SKM-1 treated with dmso at 0.1 percent for 144 hours (cell line): ENCODE measurements around the gene BCL2A1.
"Not testable (repeated sequence)": the region's sequence is repeated elsewhere in the genome, so short reads cannot be mapped to it uniquely, and the experiment has no call there.

Source experiments
- DNase-seq: peaks from one replicate; lab custom pipeline; 2025; ENCODE audit not compliant: unreplicated experiment; lab: John Stamatoyannopoulos, UW

The BCL2A1 gene

GRCh38 chr15:79970624-79971434 is at the start of gene BCL2A1:
Gene BCL2A1 (minus strand): TSS chr15:79971196. CDS start chr15:79971119, 77 bp downstream.
- peak; percentile 97 for DNase-seq

GRCh38 chr15:80020731-80021130 is 49.7 kb upstream of the BCL2A1 start:
- no peak for DNase-seq

- not testable (repeated sequence) for DNase-seq
Measured at GRCh38 chr15:80020149-80020548, 49.2 kb upstream of the BCL2A1 start.

- DNase-seq = no peak
Measured at GRCh38 chr15:80019168-80019745, 48.3 kb upstream of the BCL2A1 start.

GRCh38 chr15:80017139-80017538 is 46.1 kb upstream of the BCL2A1 start:
- not testable (repeated sequence) for DNase-seq

DNA sequence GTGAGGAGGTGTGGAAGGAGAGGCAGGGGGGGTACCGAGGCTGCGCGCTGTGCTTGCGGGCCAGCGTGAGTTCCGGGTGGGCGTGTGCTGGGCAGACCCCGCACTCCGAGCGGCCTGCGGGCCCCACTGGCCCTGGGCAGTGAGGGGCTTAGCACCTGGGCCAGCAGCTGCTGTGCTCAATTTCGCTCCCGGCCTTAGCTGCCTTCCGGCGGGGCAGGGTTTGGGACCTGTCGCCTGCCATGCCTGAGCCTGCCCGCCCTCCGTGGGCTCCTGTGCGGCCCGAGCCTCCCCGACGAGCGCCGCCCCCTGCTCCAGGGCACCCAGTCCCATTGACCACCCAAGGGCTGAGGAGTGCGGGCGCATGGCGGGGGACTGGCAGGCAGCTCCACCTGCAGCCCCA is 45.5 kb upstream of the BCL2A1 start:
- not testable (repeated sequence) for DNase-seq

GRCh38 chr15:80015156-80015555 is 44.2 kb upstream of the BCL2A1 start:
- no peak for DNase-seq

DNA sequence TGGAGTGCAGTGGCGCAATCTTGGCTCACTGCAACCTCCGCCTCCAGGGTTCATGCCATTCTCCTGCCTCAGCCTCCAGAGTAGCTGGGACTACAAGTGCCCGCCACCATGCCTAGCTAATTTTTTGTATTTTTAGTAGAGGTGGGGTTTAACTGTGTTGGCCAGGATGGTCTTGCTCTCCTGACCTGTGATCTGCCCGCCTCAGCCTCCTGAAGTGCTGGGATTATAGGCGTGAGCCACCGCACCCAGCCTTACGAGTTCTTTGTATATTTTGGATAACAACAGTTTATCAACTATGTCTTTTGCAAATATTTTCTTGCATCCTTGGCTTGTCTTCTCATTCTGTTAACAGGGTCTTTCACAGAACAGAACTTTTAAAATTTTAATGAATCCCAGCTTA is 43.2 kb upstream of the BCL2A1 start:
- not testable (repeated sequence) for DNase-seq

DNA sequence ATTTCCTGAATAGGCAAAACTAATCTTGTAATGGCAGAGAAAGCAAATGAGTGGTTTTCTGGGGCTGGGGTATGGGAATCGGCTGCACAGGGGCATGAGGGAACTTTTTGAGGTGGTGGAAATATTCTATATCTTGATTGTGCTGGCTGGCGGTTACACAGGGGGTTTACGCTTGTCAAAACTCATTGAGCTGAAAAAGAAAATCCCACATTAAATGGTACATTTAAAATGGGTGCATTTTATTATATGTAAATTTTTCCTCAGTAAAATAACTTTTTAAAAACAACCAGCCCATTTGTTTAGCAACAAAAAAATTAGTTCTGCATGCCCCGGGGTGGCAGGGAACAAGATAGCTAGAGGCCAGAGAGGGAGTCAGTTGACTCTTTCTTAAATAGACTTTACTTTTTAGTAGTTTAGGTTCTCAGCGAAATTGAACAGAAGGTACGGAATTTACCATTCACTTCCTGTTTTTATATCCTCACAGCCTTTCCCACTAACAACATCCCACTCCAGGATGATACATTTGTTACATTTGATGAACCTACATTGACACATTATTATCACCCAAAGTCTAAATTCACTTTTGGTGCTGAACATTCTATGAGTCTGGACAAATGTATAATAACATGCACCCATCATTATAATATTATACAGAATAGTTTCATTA is 41.2 kb upstream of the BCL2A1 start:
- no peak for DNase-seq

DNA sequence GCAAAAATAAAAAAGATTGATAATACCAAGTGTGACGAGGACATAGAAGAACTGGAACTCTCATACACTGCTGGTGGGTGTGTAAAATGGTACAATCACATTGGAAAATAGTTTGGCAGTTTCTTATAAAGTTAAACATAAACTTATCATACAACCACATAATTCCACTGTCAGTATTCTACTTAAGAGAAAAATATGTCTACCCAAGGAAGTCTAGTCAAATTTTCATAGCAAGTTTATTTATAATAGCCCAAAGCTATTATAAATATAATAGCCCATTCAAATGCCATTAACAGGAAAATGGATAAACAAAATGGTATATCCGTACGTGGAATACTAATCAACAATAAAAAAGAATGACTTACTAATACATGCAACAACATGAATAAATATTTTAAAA is 40.6 kb upstream of the BCL2A1 start:
- no peak for DNase-seq

DNA sequence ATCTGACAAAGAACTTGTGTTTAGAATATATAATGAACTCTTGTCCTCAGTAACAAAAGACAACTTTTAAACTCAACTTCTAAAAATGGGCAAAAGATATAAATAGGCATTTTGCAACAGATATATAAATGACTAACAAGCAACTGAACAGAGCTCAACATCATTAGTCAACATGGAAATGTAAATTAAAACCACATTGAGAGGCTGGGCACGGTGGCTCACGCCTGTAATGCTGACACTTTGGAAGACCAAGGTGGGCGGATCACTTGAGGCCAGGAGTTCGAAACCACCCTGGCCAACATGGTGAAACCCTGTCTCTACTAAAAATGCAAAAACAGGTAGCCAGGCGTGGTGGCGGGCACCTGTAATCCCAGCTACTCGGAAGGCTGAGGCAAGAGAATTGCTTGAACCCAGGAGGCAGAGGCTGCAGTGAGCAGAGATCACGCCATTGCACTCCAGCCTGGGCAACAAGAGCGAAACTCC is 40.1 kb upstream of the BCL2A1 start:
- not testable (repeated sequence) for DNase-seq

DNA sequence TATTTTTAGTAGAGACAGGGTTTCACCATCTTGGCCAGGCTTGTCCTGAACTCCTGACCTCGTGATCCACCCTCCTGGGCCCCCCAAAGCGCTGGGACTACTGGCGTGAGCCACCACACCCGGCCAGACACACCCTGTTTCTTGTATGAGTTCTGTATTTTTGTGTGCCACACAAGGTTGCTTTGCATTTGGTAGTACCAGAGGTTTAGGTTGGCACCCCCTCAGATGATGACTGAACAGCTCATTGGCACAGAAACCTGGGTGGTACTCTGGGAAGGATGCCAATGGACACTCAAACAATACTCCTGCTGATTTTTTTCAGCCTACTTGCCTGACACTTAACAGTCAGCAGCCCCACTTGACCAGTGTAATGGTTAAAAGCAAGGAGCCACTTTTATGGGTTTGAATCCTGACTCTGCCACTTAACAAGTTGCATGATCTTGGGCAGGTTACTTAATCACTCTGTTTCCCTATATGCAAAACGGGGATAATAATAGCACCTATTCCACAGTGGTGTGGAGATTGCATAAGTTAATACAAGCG is 39.2 kb upstream of the BCL2A1 start:
- peak; percentile 65 for DNase-seq

DNA sequence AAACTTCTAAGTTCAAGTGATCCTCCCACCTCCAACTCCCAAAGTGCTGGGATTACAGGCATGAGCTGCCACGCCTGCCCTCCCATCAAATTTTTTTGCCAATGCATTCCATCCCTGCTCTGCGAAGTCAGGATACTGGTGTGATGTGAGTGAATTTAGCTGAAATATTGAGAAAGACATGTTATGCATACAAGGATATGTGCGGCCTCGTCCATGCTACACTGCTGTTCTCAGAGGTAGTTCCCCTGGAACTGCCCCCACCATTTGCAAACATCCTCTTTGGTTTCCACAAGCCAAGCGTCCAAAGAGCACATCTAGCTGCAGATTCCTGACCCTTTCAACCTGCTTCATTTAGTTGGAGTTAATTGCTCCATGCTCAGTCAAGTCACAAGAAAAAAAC is 36.5 kb upstream of the BCL2A1 start:
- no peak for DNase-seq

DNA sequence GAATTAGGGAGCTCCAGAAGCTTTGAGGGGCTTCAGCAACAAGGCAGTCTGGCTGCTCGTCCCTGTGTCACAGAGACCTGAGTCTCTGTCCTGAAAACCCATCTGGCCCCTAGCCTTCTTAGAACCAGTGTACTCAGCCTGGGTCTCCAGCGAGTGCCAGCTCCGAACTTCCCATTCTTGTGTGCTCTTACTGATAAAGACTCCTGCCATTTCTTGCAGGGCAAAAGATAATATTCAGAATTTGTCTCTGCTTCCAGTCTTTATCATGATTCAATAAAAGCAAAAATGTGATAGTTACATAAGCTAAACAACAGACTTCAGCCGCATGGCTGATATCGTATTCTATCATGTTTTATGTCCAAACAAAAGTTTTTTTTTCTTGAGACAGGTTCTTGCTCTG is 36.0 kb upstream of the BCL2A1 start:
- DNase-seq = no peak

DNA sequence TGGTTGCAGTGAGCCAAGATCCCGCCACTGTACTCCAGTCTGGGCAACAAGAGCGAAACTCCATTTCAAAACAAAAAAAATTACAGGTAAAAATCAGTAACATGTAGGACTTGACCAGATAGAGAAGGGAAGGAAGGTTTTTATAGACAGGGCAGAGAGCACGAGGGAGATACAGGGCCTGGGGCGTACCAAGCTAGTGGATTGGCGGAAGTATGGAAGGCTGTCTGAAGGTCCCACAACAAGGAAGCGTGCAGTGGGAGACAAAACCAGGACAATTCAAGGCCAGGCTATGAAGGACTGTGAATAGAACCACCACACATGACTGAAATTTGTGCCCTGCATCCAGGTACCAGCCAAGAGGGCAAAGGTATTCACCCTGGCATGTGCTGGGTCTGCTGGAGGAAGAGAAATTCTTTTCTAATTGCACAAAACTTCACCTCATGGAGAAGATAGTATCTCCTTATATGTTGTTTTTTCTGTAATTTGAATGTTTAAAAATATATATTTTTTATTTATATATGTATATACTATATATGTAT is 33.0 kb upstream of the BCL2A1 start:
- no peak for DNase-seq

- no peak for DNase-seq
Measured at GRCh38 chr15:80003171-80003570, 32.2 kb upstream of the BCL2A1 start.

- DNase-seq = no peak
Measured at GRCh38 chr15:80002267-80002666, 31.3 kb upstream of the BCL2A1 start.

- peak; percentile 15 for DNase-seq
Measured at GRCh38 chr15:79994615-79995014, 23.6 kb upstream of the BCL2A1 start.

GRCh38 chr15:79991826-79992225 is 20.8 kb upstream of the BCL2A1 start:
- no peak for DNase-seq

DNA sequence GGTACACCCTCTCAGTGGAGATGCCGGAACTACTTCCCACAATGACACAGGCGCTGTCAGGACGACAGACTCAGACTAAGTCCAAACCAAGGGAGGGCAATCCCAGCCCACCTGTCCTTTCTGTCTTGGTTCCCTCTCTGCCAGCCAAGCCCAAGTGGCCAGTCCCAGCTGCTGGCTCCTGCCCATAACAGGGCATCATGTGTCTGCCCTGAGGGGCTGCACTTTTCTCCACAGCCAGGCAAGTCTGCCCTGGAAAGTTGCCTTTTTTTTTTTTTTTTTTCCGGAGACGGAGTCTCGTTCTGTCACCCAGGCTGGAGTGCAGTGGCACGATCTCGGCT is 20.0 kb upstream of the BCL2A1 start:
- DNase-seq = no peak

GRCh38 chr15:79990280-79990996 is 19.4 kb upstream of the BCL2A1 start:
- no peak for DNase-seq
